Suprapubic skin (tissue), 4 donors: ENCODE data around the gene ITPK1.

Experiments
- POLR2A ChIP-seq, 2 donors: fragments of 450-650 bp; IDR thresholded peaks; one replicate each; pipeline ENCODE4 v1.6.1; 2017; ENCODE audit warnings: antibody characterized with exemption in 2 of 2, mild to moderate bottlenecking in 2 of 2, moderate library complexity in 2 of 2
- POLR2AphosphoS5 ChIP-seq, 3 donors: sonication (generic); formaldehyde crosslinking; IDR thresholded peaks; one replicate each; pipeline ENCODE4 v1.6.1; 2017; ENCODE audit warnings: antibody characterized with exemption in 3 of 3
- TF ChIP-seq, protein P1 (sequence below), 2 donors: fragments of 200-600 bp in 1 of 2; fragments of 450-650 bp in 1 of 2; sonication (generic) in 1 of 2; IDR thresholded peaks; one replicate each; pipeline ENCODE4 v1.5.1; 2016 to 2019; ENCODE audit warnings: antibody characterized with exemption in 2 of 2, mild to moderate bottlenecking in 1 of 2, moderate library complexity in 1 of 2

DNA sequence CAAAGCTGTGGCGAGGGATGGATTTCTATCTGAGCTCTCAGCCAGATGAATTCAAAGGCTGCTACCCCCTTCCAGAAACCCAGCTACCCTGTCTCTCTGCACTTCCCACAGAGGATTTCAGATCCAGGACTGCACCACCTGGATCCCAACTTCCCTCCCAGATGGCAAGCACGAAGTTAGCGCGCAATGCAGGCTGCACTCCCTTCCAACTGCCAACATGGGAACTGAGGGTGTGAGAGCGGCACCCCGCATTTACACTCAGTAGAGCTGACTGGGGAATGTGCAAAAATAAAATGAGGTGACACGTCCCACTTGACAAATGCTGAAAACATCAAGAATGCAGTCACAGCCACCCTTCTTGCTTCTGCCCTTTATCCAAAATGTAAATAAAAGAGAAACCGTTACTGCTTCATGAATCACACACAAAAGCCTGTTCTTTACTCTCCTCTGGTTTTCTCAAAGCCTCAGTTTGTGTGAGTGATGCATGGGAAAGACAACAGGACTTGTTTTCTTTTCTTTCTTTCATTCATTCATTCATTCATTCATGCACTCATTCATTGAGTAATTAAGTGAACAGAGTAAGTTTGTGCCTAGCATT lies 85.7 kb downstream of the ITPK1 start:
- TF ChIP-seq, protein P1, sequence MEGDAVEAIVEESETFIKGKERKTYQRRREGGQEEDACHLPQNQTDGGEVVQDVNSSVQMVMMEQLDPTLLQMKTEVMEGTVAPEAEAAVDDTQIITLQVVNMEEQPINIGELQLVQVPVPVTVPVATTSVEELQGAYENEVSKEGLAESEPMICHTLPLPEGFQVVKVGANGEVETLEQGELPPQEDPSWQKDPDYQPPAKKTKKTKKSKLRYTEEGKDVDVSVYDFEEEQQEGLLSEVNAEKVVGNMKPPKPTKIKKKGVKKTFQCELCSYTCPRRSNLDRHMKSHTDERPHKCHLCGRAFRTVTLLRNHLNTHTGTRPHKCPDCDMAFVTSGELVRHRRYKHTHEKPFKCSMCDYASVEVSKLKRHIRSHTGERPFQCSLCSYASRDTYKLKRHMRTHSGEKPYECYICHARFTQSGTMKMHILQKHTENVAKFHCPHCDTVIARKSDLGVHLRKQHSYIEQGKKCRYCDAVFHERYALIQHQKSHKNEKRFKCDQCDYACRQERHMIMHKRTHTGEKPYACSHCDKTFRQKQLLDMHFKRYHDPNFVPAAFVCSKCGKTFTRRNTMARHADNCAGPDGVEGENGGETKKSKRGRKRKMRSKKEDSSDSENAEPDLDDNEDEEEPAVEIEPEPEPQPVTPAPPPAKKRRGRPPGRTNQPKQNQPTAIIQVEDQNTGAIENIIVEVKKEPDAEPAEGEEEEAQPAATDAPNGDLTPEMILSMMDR (IDR thresholded peaks at IDR 0.05) = no peak
- TF ChIP-seq POLR2AphosphoS5 (IDR thresholded peaks at IDR 0.05) (no peak), POLR2A (IDR thresholded peaks at IDR 0.05) (no peak)
